ENCODE data around the gene PLEKHA8.
A peak's percentile ranks its signal among the peaks of the same experiment; 100 is the strongest.

DNA sequence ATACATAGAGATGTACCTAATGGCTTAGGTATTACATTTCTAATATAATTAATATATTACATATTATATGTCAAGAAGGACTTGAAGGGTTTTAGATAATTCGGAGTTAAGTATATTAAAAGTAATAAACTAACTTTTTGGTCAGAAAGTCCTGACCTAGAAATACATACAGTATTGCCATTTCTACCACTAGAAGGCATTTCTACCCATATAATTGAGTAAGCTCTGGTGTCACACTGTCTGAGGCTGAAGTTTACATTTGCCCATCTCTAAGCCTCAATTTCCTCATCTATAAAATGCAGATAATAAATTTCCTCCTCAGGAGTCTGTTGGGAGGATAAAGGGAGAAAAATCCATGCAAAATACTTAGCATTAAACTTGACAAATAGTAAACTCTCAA, 8.8 kb upstream of the PLEKHA8 start:
- TF ChIP-seq, protein P1, sequence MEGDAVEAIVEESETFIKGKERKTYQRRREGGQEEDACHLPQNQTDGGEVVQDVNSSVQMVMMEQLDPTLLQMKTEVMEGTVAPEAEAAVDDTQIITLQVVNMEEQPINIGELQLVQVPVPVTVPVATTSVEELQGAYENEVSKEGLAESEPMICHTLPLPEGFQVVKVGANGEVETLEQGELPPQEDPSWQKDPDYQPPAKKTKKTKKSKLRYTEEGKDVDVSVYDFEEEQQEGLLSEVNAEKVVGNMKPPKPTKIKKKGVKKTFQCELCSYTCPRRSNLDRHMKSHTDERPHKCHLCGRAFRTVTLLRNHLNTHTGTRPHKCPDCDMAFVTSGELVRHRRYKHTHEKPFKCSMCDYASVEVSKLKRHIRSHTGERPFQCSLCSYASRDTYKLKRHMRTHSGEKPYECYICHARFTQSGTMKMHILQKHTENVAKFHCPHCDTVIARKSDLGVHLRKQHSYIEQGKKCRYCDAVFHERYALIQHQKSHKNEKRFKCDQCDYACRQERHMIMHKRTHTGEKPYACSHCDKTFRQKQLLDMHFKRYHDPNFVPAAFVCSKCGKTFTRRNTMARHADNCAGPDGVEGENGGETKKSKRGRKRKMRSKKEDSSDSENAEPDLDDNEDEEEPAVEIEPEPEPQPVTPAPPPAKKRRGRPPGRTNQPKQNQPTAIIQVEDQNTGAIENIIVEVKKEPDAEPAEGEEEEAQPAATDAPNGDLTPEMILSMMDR (IDR thresholded peaks at IDR 0.05), result peak in 1 of 4 donors; percentile 24
- TF ChIP-seq POLR2A (IDR thresholded peaks at IDR 0.05), result no peak

Data from right lobe of liver (tissue), 4 donors.